Head of caudate nucleus (tissue), 42 donors: ENCODE data around the gene ERCC2.
"Not testable (repeated sequence)": the region's sequence is repeated elsewhere in the genome, so short reads cannot be mapped to it uniquely, and the experiment has no call there.

Source experiments
- DNase-seq, 42 donors: peaks; one replicate each; pipeline versions ENCODE4 v3.0.0 to v3.0.0-alpha.2; 2020 to 2021; ENCODE audit warnings: mixed read lengths in 7 of 42
- intact Hi-C: fragments of 100-400 bp; cut with DNase I; formaldehyde crosslinking; loops from one replicate; pipeline ENCODE4 v1.15.0; 2022

ERCC2 gene

DNA sequence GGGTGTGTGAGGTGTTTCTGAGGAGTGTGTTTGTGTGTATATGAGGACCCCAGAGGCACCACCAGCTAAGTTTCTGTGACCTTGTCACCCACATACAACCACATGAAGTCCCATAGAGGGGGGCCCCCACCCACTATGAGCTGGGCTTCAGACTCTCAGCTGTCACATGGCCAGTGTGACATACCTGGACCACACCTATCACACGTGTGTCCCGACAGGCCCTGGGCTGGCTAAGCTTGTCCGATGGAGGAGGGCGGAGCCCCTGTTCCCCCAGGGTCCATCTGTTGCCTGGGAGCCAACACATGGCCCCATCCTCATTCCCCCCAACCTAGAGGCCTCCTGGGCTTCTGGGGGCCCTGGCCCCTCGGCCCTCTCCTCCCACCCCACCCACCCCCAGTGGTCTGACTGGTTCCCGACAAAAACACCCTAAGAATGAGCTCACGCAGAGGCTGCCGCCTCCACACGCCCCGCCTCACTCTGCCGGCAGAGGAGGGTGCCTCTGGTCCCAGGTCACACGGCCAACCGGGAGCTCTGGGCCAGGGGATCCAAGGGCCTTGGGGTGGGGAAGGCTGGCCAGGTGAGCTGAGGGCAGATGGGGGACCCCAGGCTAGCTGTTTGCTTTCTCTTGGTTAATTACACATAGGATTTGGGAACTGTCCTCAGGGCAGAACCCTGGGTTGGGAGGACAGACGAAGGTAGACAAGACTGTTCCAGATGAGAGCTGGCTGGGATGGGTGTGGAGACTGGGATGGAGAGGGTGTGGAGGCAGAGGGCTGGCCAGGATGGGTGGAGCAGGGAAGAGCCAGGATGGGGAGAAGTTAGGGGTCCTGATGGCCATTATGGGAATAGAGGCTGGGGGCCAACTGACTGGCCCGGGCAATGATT, 25.5 kb downstream of the ERCC2 start:
- intact Hi-C loops: no loop called here
- peak in 1 of 42 donors; percentile 19 for DNase-seq

DNA sequence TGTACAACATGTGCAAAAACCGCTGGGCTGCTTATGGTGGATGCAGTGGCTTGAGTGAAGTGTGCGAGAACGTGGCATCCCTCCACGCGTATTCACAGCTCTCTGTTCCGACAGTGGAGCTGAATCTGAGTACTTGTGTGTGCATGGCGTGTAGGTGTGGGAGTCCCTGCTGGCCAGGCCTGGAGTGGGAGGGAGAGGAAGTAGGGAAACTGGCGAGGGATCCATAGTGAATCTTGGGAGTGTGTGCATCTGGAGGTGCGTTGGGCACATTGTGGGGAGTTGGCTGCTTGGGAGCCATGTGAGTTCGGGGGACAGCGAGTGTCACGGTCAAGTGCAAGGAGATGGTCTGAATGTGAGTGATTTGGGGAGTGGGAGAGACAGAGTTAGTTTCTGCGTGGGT, 27.5 kb downstream of the ERCC2 start:
- no peak for DNase-seq
- intact Hi-C loops: no loop called here

DNA sequence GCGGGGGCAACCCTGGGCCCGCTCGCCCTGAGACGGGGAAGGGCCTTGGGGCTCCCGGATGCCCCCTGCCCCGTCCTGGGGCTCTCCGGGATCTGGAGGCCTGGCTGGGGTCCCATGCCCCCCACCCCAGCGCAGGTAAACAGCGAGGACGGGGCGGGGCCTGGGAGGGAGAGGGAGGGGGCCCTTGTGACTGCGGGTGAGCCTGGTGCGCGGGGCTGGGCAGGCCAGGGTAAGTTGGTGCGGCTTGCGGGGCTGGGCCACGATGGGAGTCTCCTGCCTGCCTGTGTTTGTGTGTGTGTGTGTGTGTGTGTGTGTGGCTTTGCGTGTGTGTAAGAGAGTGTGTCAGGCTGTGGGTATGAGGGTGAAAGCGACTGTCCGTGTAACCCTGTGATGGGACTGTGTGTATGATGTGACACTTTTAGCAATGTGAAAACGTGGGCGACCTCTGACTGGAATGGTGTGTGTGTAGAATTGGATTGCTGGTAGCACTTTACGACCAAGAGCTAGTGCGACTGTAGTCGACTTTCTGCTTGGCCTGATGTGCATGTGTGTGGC, 29.4 kb downstream of the ERCC2 start:
- intact Hi-C loops: no loop called here
- no peak for DNase-seq

DNA sequence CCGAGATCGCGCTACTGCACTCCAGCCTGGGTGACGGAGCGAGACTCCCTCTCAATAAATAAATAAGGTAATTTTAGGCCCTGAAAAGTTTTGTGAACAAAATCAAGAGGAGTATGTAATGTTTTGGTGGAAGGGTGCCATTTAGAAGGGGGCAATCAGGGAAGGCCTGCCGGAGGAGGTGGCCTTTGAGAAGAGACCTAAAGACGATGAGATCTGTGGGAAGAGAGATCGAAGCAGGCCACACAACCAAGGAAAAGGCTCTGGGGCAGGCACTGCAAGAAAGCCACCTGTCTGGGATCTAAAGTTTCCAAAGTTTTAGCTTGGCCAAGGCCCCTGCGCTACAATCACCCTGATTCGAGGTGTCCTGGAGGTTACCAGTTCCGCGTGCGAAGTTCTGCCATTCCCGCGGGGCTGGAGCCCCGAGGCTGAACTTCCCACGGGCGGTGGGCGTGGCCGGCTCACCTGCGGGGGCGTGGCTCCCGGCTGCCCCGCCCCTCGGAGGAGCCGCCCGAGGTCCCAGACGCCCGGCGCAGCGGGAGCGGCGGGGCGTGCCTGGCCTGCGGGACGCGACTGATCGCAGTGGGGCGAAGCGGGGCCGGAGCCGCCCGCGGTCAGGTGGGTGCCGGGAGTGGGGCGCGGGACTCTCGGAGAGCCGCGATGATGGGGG, 30.0 kb downstream of the ERCC2 start, which contains the start of gene KLC3:
TSS of gene KLC3 (plus strand) at position 519 of the 667 bp plus-strand sequence. CDS start 4,792 bp downstream, outside the sequence.
- intact Hi-C loops: no loop called here
- DNase-seq: peak in 2 of 42 donors; percentile 11 to 13

DNA sequence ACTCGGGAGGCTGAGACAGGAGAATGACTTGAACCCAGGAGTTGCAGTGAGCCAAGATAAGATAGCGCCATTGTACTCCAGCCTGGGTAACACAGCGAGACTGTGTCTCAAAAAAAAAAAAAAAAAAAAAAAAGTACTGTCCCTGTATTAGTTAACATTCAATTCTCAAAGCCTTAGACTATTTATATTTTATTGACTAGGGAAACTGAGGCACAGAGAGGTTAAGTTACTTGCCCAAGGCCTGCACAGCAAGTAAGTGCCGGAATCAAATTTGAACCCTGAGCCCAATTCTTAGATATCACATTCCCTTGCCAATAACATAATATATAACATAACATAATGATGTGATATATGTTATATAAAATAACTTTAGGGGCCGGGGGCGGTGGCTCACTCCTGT, 30.7 kb downstream of the ERCC2 start:
- intact Hi-C loops: no loop called here

DNA sequence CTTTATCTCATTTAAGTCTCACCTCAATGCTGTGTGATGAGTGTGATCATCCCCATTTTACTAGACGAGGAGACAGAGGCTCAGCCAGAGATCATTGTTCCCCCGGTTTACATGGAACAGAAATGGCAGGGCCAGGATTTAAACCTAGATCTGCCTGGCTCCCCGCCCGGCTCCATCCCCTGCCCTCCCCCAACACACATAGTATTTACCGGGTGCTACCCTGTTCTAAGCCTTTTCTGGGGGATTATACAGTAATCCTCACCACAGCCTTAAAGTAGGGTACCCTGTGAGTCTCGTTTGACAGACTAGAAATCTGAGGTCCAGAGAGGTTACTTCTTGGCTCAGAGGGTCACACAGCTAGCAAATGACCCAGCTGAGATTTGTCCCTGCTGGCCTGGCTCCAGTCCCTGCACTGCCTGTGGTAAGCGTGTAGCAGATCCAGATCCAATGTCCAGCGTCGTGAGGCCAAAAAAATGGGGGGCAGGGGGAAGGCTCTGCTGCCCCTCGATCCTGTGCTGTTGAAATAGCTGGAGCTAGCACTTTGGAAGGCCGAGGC, 33.6 kb downstream of the ERCC2 start:
- intact Hi-C loops: no loop called here
- DNase-seq: no peak

More for the DNA sequence above, 30.7 kb downstream of the ERCC2 start:
- no peak for DNase-seq

DNA sequence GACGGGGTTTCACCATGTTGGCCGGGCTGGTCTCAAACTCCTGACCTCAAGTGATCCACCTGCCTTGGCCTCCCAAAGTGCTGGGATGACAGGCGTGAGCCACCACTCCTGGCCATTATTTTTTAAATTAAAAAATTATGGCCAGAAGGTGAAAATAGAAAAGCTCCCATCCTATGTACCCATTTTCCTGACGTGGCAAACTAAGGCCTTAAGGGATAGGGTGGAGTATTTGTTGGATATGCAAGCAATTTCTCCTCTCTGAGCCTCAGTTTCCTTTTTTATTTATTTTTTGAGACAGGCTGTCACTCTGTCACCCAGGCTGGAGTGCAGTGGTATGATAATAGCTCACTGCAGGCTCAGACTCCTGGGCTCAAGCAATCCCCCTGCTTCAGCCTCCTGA, 35.5 kb downstream of the ERCC2 start:
- DNase-seq, intact Hi-C loops: not testable (repeated sequence)

DNA sequence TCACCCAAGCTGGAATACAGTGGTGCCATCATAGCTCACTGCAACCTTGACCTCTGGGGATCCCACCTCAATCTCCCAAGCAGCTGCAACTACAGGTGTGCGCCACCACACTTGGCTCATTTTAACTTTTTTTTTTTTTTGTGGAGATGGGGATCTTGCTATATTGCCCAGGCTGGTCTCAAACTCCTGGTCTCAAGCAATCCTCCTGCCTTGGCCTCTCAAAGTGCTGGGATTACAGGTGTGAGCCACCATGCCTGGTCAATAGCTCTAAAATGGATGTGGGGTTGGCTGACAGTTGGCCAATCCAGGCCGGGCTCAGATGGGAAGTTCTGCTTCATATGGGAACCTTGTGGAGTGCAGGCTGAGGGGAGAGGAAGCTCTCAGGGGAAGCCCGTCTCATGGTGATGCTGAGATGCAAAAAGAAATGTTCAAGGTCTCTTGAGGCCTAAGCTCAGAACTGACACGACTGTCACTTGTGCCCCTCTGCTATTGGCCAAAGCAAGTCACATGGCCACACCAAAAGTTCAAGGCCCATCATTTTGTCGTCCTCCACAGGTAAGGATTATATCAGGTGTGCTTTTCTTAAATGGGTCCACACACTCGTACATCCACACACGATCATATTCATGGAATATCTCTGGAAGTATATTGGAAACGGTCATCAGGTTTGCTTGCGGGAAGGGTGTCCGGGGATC, 36.6 kb downstream of the ERCC2 start:
- no peak for DNase-seq
- intact Hi-C loops: no loop called here

DNA sequence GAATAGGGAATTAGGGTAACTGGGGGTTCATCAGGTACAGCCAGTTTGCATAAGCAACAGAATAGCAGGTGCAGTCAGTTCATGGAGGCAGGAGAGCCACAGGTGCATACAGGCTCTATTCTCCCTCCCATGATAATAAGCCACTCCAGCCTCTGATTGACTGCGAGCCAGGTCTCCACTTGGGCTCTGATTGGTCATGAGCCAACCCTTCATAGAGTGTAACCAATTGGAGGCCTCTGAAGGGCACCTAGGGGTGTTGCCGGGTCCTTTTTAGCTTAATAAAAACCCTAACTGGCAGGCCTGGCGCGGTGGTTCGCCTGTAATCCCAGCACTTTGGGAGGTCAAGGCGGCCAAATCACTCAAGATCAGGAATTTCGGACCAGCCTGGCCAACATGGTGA, 39.0 kb downstream of the ERCC2 start:
- no peak for DNase-seq
- intact Hi-C loops: no loop called here

DNA sequence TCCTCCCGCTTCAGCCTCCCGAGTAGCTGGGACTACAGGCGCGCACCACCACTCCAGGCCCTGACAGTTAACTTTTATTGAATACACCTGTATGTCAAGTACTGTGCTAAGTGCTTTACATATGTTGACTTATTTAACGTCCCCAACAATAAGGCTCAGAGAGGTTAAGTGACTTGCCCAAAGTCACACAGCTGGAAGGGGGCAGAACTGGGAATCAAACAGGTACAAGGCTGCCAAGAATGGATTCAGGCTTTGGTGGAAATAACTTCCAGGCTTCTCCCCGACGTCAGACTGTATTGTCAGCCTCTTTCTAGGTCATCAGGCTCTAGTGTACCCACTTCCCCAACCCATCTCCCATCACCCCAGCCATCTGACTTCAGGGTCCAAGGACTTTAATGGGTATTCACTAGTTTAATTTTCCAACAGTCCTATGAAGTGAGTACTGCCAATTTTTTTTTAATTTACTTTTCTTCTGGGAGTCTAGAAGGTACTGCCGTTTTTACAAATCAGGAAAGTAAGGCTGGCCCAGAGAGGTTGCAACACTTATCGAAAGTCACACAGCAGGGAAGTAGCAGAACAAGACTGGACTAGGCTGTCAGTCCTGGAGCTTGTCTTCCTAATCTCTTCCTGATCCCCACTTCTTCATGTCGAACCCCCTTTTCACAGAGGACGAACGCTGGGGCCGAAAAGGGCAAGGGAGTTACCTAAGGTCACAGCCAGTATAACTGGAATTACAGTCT, 42.8 kb downstream of the ERCC2 start:
- intact Hi-C loops: no loop called here
- no peak for DNase-seq

DNA sequence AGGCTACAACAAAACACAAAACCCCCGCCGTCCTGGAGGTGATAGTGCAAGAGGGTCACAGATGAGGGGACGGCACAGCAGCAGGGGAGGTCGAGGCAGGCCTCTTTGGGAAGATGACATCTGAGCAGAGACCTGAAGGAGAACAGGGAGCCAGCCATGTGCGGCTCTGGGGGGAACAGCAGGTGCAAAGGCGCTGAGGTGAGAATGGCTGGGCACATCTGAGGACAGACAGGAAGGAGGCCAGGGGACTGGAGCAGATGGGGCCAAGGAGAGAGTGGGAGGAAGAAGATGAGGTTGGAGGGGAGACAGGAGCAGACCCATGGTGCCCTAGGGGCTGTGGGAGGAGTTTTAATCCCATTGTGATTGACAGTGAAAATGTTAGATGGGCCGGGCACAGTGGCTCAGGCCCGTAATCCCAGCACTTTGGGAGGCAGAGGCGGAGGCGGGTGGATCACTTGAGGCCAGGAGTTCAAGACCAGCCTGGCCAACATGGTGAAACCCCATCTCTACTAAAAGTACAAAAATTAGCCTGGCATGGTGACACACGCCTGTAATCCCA, 45.9 kb downstream of the ERCC2 start:
- intact Hi-C loops: no loop called here
- DNase-seq: no peak

DNA sequence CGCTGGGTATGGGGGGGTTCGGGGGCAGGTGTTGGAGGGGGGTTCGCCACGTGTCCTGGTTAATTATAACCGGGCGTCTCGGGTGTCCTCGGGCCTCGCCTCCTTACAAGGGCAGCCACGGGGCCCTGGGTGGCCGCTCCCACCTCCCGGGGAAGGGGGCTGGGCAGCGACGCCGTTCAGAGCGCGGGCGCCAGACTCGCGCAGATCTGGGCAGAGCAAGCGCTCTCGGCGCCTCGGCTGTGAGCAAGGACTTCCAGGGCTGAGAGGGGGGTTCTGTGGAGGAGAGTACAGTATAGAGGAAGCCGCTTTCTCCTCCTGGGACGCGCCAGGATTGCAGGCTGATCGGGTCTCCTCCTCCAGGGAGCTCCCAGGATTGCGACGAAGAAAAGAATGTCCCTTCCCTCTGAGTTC, 46.7 kb downstream of the ERCC2 start:
- intact Hi-C loops: no loop called here
- peak in 5 of 42 donors; percentile 19 to 40 (median 30) for DNase-seq

DNA sequence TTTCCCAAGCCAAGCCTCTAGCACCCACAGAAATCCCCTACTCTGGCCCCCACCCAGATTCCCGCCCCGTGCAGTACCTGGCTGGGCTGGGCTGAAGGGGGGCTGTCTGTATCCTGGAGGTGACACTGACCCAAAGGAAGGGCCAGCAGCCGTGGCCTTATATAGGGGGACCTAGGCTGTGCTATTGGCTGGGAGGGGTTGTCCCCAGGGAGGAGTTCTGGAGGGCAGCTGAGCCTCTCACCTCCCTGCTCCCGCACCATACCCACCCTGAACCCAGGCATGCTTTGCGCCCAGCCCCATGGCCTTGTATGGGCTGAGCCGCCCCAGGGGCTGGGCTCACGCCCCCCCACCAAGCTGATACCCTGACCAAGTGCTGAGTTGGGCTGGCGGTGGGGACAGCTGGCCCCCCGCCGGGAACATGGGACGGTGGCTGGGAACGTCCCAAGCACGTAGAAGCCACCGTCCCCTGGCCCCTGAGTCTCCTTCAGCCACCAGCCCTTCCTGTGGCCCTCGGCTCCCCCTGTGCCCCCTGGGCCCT, 47.6 kb downstream of the ERCC2 start, which contains the start of gene CKM:
TSS of gene CKM (minus strand) at position 132 of the 538 bp plus-strand sequence. CDS start 3,162 bp downstream, outside the sequence.
- intact Hi-C loops: no loop called here
- DNase-seq: no peak

DNA sequence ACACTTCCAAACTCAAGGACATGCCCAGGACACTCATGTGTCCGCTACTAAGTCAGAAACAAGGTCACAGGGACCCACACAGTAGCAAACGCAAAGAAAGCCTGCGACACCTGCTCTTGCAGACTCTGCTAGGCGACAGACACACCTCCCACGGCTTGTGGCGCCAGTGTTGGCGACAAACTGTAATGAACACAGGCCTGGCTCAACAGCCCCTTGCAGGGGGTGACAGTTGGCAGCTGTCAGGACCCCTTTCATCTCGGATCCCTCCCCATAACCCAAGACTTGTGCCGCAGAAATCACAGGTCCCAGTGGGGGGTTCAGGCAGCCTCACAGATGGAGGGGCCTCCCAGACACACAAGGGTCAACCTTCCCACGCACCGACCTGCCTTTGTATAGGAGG, 48.1 kb downstream of the ERCC2 start:
- DNase-seq: peak in 1 of 42 donors; percentile 26
- intact Hi-C loops: no loop called here

DNA sequence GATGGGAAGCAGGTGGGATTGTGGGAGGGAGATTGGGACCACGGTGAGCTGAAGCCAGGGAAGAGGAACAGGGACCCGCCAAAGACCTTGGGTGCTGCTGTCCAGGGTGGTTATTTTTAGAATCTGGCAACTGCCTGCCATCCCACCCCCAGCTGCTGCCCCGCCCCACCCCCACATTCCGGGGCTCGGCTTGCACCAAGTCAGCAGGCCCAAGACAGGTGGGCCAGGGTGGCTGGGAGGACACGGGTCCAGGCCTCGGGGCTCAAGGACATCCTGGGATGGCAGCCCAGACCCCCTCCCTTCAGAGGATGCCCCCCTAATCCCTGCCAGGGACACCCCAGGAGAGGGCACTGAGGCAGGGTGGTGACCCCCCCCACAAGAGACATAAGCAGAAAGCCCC, 48.5 kb downstream of the ERCC2 start:
- intact Hi-C loops: no loop called here
- DNase-seq: no peak

DNA sequence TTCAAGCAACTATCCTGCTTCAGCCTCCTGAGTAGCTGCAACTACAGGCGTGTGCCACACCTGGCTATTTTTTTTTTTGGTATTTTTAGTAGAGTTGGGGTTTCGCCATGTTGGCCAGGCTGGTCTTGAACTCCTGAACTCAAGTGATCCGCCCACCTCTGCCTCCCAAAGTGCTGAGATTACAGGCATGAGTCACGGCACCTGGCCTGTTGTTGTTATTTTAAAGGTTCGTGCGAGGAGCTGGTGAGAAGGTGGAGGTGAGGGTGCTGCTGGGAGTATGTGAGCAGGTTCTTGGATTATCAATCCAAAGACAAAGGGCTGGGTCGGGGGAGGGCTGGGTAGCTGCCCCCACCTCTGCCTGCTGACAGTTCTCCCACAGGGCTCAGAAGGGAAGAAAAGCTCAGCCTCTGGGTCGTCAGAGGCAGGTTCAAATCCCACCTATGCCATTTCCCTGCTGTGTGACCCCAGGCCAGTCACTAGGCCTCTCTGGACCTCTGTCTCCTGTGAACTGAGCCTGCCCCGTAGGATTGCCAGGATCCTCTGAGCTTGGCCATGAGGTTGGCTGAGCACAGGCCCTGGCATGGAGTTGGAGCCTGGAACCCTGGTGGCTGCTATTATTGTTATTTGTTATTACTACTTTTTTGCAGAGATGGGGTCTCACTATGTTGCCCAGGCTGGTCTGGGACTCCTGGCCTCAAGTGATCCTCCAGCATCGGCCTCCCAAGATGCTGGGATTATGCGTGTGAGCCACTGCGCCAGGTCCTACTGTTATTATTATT, 49.2 kb downstream of the ERCC2 start:
- DNase-seq: peak in 15 of 42 donors; percentile 7 to 60 (median 27)
- intact Hi-C loops: no loop called here

DNA sequence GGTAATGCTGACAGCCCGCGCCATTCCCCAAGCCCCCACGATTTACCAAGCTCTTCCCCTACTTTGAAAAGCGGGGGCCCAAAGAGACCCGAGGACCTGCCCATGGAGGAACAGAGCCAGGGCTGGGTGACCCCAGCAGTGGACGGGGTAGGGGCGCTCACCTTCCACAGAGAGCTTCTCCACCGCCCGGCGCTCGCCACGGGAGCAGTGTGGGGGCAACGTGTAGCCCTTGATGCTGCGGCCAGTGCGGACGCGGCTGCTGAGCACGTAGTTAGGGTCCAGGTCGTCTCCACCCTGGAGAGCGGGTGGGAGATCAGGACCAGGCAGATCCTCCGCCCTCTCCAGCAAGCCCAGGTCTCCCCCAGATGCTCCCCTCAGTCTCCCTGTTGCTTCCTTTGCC, 55.1 kb downstream of the ERCC2 start:
- intact Hi-C loops: no loop called here
- DNase-seq: no peak
